Lung (tissue), 12 donors: ENCODE results near the gene GPR137B. TPM values are rescaled to one million over a fixed set of nuclear protein-coding genes. Genes with fewer than 3 reads are reported as not detected.

Source experiments
- ATAC-seq: fragments of 200-7000 bp; cut with Tn5 transposase; one replicate; pipeline ENCODE4 v1.9.1; 2020; ENCODE audit warnings: moderate number of reproducible peaks; ENCODE audit not compliant: insufficient read depth, low FRiP score
- DNase-seq, 3 donors: peaks; one replicate each; pipeline ENCODE4 v3.0.0-alpha.2; 2013 to 2017
- H3K27ac ChIP-seq, 2 donors: one replicate each; pipeline ENCODE4 v1.5.1; 2013; ENCODE audit warnings: mild to moderate bottlenecking in 2 of 2, moderate library complexity in 2 of 2, control low read depth in 1 of 2, inconsistent platforms in 1 of 2, low read depth in 1 of 2, low read length in 1 of 2
- H3K27me3 ChIP-seq, 3 donors: one replicate each; pipeline ENCODE4 v1.5.1; 2013; ENCODE audit warnings: low read length in 2 of 3; ENCODE audit not compliant: control insufficient read depth in 3 of 3, insufficient read depth in 3 of 3
- H3K36me3 ChIP-seq, 4 donors: one replicate each; pipeline ENCODE4 v1.5.1; 2013; ENCODE audit warnings: low read length in 4 of 4, mild to moderate bottlenecking in 1 of 4, moderate library complexity in 1 of 4; ENCODE audit not compliant: control insufficient read depth in 4 of 4, insufficient read depth in 4 of 4
- H3K4me1 ChIP-seq, 5 donors: one replicate each; pipeline ENCODE4 v1.5.1; 2013; ENCODE audit warnings: low read length in 5 of 5, mild to moderate bottlenecking in 2 of 5, moderate library complexity in 1 of 5; ENCODE audit not compliant: control insufficient read depth in 5 of 5, insufficient read depth in 5 of 5
- H3K4me3 ChIP-seq: one replicate; pipeline ENCODE4 v1.5.1; 2013; ENCODE audit warnings: mild to moderate bottlenecking, control low read depth, moderate library complexity
- H3K9ac ChIP-seq, 2 donors: one replicate each; pipeline ENCODE4 v1.5.1; 2013; ENCODE audit warnings: low read length in 2 of 2, control low read depth in 1 of 2; ENCODE audit not compliant: insufficient read depth in 1 of 2
- H3K9me3 ChIP-seq, 4 donors: one replicate each; pipeline ENCODE4 v1.5.1; 2013; ENCODE audit warnings: low read length in 3 of 4, mild to moderate bottlenecking in 1 of 4, moderate library complexity in 1 of 4; ENCODE audit not compliant: control insufficient read depth in 4 of 4, insufficient read depth in 3 of 4
- WGBS, 2 donors: extraction: QIAGEN DNeasy Blood & Tissue Kit; methylation state at CpG; one replicate each; pipeline ENCODE4 v1.1.7; 2013; 5-methylcytosine and 5-hydroxymethylcytosine counted together
- polyA plus RNA-seq, 2 donors: library from polyadenylated mRNA; stranded (reverse); fragments of 200-250 nt; gene quantifications; one replicate each; pipeline ENCODE4 v1.2.1, GENCODE V29; 2013
- total RNA-seq, 2 donors: library from RNA; depleted of rRNA in 1 of 2; stranded (reverse); fragments of >200 nt in 1 of 2; gene quantifications; one replicate each; pipeline ENCODE4 v1.2.1, GENCODE V29; 2014 to 2021
- TF ChIP-seq, protein P1 (sequence below): IDR thresholded peaks from 2 replicates; pipeline ENCODE4 v1.5.1; 2012; ENCODE audit warnings: mild to moderate bottlenecking; ENCODE audit errors: control extremely low read depth, extremely low read depth
- donor health status: control.
- donor health status: control.
- donor health status: Bipolar disorder and iron deficiency.
- donor health status: healthy.
- donor health status: DM: yes; HTN: yes; CAD: no.

GPR137B gene
- total and polyA plus RNA-seq, 4 donors: 7.0 to 31.0 (median 19.1) TPM

DNA sequence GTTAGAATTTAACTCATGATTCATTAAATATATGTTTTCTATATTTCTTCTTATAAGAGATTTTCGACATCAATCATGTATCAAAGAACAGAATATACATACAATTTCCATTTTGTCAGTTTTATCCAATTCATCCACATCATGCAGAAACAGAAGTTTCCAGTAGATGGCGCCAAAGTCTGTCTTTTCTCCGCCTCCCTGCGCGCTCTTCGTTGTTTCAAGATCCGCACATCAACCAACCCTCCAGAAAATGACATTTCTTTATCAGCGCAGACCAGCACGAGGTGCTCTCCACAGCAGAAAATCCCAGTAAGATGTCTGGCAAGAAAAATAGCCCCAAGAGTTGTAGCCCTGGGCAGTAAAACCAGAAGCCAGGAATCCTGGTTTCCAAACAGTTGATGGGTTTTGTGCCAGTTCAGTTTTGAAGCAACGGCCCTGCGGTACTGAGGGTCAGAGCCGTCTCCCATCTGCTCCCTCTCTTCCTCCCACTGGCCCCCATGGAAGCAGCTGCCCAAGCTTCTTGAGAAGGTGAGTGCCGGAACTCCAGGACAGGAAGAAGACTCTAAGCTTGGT is 38.6 kb upstream of the GPR137B start:
- H3K9ac ChIP-seq: no peak overlapping the region
- peaks cover 0 to 3% (median 0%) of the 10 kb centered on the region in 5 donors for H3K4me1 ChIP-seq
- WGBS, 2 donors: 25 to 31% methylated on average over 13 of the region's 13 CpGs
- H3K4me3 ChIP-seq: no peak overlapping the region
- H3K27me3 ChIP-seq: no peaks in the 10 kb centered on the region
- H3K27ac ChIP-seq: no peak overlapping the region
- DNase-seq (peak; percentile 71 to 86 (median 82)), ATAC-seq (peak; percentile 55)
- TF ChIP-seq, protein P1, sequence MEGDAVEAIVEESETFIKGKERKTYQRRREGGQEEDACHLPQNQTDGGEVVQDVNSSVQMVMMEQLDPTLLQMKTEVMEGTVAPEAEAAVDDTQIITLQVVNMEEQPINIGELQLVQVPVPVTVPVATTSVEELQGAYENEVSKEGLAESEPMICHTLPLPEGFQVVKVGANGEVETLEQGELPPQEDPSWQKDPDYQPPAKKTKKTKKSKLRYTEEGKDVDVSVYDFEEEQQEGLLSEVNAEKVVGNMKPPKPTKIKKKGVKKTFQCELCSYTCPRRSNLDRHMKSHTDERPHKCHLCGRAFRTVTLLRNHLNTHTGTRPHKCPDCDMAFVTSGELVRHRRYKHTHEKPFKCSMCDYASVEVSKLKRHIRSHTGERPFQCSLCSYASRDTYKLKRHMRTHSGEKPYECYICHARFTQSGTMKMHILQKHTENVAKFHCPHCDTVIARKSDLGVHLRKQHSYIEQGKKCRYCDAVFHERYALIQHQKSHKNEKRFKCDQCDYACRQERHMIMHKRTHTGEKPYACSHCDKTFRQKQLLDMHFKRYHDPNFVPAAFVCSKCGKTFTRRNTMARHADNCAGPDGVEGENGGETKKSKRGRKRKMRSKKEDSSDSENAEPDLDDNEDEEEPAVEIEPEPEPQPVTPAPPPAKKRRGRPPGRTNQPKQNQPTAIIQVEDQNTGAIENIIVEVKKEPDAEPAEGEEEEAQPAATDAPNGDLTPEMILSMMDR: peak; percentile 60
- no peaks in the 10 kb centered on the region for H3K36me3 ChIP-seq
- peaks cover 0 to 6% (median 0%) of the 10 kb centered on the region in 4 donors for H3K9me3 ChIP-seq

DNA sequence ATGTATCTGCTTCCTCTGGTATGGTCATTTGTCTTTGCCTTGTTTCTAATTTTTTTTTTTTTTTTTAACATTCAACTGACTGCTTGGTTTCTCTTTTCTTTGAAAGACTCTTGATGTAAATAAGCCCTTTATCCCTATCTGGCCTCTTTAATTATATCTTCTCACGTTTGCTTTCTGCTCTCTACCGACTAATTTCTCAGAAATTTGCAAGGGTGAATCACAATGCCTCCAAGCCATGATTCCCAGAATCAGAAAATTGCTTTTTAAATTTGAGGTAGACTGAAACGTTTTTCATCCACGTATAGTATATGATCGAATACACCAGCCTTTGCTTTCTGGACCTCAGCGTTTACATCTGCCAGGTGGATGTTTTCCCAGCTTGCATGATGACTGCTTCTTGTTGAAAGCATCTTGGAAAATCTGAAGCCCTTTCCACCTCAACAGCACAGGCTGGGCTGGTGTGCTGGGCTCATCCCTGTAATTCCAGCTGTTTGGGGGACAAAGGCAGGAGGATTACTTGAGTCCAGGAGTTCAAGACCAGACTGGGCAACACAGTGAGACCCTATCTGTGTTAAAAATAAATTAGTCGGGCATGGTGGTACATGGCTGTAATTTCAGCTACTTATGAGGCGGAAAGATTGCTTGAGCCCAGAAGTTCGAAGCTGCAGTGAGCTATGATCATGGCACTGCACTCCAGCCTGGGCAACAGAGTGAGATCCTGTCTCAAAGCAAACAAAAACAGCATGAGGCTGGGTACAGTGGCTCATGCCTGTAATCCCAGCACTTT is 35.0 kb upstream of the GPR137B start:
- TF ChIP-seq, protein P1: no peak
- Histone ChIP-seq H3K9me3 (peaks cover 0 to 6% (median 0%) of the 10 kb centered on the region in 4 donors), H3K9ac (no peak overlapping the region), H3K27ac (no peak overlapping the region), H3K4me1 (no peaks in the 10 kb centered on the region), H3K27me3 (no peaks in the 10 kb centered on the region), H3K36me3 (no peaks in the 10 kb centered on the region), H3K4me3 (no peak overlapping the region)
- ATAC-seq (no peak), DNase-seq (no peak)
- 76 to 87% methylated on average over 9 of the region's 9 CpGs for WGBS, 2 donors

DNA sequence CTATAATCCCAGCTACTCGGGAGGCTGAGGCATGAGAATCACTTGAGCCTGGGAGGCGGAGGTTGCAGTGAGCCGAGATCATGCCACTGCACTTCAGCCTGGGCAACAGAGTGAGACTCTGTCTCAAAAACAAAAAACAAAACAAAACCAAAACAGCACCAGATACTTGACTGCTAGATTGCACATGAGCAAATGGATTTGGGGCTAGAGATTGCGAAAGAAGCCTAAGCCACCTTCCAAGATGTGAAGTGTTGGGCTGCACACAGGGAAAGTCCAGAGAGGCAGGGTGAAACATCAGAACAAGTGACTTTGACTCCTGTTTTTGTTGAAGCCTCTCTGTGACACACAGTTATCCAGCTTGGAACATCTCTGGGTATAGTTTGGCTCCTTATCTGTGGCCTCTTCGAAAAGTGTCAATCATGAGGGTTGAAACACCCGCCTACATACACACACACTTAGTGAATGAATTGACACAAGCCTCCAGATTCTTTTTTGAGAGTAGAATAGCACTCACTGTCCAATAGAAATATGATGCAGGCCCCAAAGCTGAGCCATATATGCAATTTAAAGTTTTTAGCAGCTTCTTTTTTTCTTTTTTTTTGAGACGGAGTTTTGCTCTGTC is 34.2 kb upstream of the GPR137B start:
- Histone ChIP-seq H3K9me3 (peaks cover 0 to 4% (median 0%) of the 10 kb centered on the region in 4 donors), H3K9ac (no peak overlapping the region), H3K36me3 (no peaks in the 10 kb centered on the region), H3K27ac (no peak overlapping the region), H3K27me3 (no peaks in the 10 kb centered on the region), H3K4me1 (no peaks in the 10 kb centered on the region), H3K4me3 (no peak overlapping the region)
- 81 to 90% methylated on average over 7 of the region's 7 CpGs for WGBS, 2 donors
- DNase-seq (no peak), ATAC-seq (no peak)
- TF ChIP-seq, protein P1: no peak
